HepG2 (cell line): ENCODE measurements around the gene TFEB. TPM values are rescaled to one million over a fixed set of nuclear protein-coding genes. Genes with fewer than 3 reads are reported as not detected.

Experiments
- CAMTA2 ChIP-seq: sonication (generic); formaldehyde crosslinking; IDR thresholded peaks from 2 replicates; pipeline ENCODE4 v1.4.0; 2020; ENCODE audit warnings: mild to moderate bottlenecking, missing genetic modification reagents, borderline replicate concordance
- DPF2 ChIP-seq: sonication (generic); formaldehyde crosslinking; IDR thresholded peaks from 2 replicates; pipeline ENCODE4 v1.4.0; 2020; ENCODE audit warnings: mild to moderate bottlenecking, low read depth, missing genetic modification reagents, borderline replicate concordance
- KDM5B ChIP-seq: sonication (generic); formaldehyde crosslinking; IDR thresholded peaks from 2 replicates; pipeline ENCODE4 v1.4.0; 2020; ENCODE audit warnings: missing genetic modification reagents, mild to moderate bottlenecking, borderline replicate concordance
- MBNL3 ChIP-seq: fragments of 250-450 bp; sonication (Bioruptor Pico); conservative IDR thresholded peaks from 2 replicates; pipeline ENCODE4 v1.8.0; 2022; ENCODE audit warnings: mild to moderate bottlenecking, inconsistent platforms
- NCOA2 ChIP-seq: sonication (generic); formaldehyde crosslinking; IDR thresholded peaks from 2 replicates; pipeline ENCODE4 v1.8.0; 2022; ENCODE audit warnings: inconsistent platforms
- NFATC3 ChIP-seq: sonication (generic); formaldehyde crosslinking; IDR thresholded peaks from 2 replicates; pipeline ENCODE4 v1.5.1; 2020; ENCODE audit warnings: mild to moderate bottlenecking, missing genetic modification reagents
- NFKBIZ ChIP-seq: IDR thresholded peaks from 2 replicates; pipeline ENCODE4 v1.6.1; 2018; ENCODE audit warnings: missing genetic modification reagents, missing compliant biosample characterization
- PAXIP1 ChIP-seq: sonication (generic); formaldehyde crosslinking; conservative IDR thresholded peaks from 2 replicates; pipeline ENCODE4 v1.4.0; 2020; ENCODE audit warnings: mild to moderate bottlenecking, missing genetic modification reagents, moderate library complexity
- RARG ChIP-seq: sonication (generic); formaldehyde crosslinking; IDR thresholded peaks from 2 replicates; pipeline ENCODE4 v1.4.0; 2020; ENCODE audit warnings: low read depth, mild to moderate bottlenecking, missing genetic modification reagents
- REL ChIP-seq: sonication (generic); formaldehyde crosslinking; conservative IDR thresholded peaks from 2 replicates; pipeline ENCODE4 v1.8.0; 2022; ENCODE audit warnings: mild to moderate bottlenecking, missing genetic modification reagents, moderate library complexity
- SMAD1 ChIP-seq: sonication (generic); formaldehyde crosslinking; IDR thresholded peaks from 2 replicates; pipeline ENCODE4 v1.4.0; 2020; ENCODE audit warnings: missing genetic modification reagents, low read depth, mild to moderate bottlenecking, borderline replicate concordance
- SRF ChIP-seq: IDR thresholded peaks from 2 replicates; pipeline ENCODE4 v1.6.1; 2011; ENCODE audit warnings: mild to moderate bottlenecking, low read depth, low read length, moderate library complexity
- TGIF2 ChIP-seq: IDR thresholded peaks from 2 replicates; pipeline ENCODE4 v1.6.1; 2016; ENCODE audit warnings: control low read depth, missing compliant biosample characterization
- ZBTB21 ChIP-seq: sonication (generic); formaldehyde crosslinking; IDR thresholded peaks from 2 replicates; pipeline ENCODE4 v1.4.0; 2020; ENCODE audit warnings: missing genetic modification reagents
- ZFX ChIP-seq: sonication (generic); formaldehyde crosslinking; IDR thresholded peaks from 2 replicates; pipeline ENCODE4 v1.4.0; 2020; ENCODE audit warnings: mild to moderate bottlenecking, low read depth, missing genetic modification reagents, moderate library complexity
- ZNF224 ChIP-seq: sonication (generic); formaldehyde crosslinking; IDR thresholded peaks from 2 replicates; pipeline ENCODE4 v1.5.0; 2020; ENCODE audit warnings: mild to moderate bottlenecking, missing genetic modification reagents
- ZNF432 ChIP-seq: sonication (generic); formaldehyde crosslinking; IDR thresholded peaks from 2 replicates; pipeline ENCODE4 v1.5.0; 2020; ENCODE audit warnings: missing genetic modification reagents, mild to moderate bottlenecking, borderline replicate concordance
- ZNF567 ChIP-seq: sonication (generic); formaldehyde crosslinking; IDR thresholded peaks from 2 replicates; pipeline ENCODE4 v1.8.1; 2023; ENCODE audit warnings: mild to moderate bottlenecking, missing genetic modification reagents, borderline replicate concordance
- ZNF83 ChIP-seq: sonication (generic); formaldehyde crosslinking; IDR thresholded peaks from 2 replicates; pipeline ENCODE4 v1.4.0; 2020; ENCODE audit warnings: missing genetic modification reagents, mild to moderate bottlenecking, borderline replicate concordance
- polyA plus RNA-seq, 8 experiments: library from polyadenylated mRNA; depleted of rRNA in 3 of 8; stranded (reverse) in 7 of 8; unstranded in 1 of 8; fragments of >200 nt; fragmentation: Illumina TruSeq in 4 of 8; extraction: Trizol in 4 of 8; gene quantifications; 2 replicates each; pipeline versions ENCODE4 v1.2.1 to v1.2.3, GENCODE V29; 2011 to 2016; ENCODE audit warnings: low read depth in 4 of 8, missing spikeins in 1 of 8, mixed read lengths in 1 of 8; ENCODE audit not compliant: insufficient read depth in 1 of 8
- total RNA-seq, 5 experiments: library from RNA; depleted of rRNA; stranded (reverse); fragments of >200 nt; fragmentation: Illumina TruSeq; extraction: Trizol; gene quantifications; 2 replicates each; pipeline ENCODE4 v1.2.3, GENCODE V29; 2016; ENCODE audit warnings: low read depth in 1 of 5
- TF ChIP-seq, protein P1 (sequence below): sonication (generic); formaldehyde crosslinking; IDR thresholded peaks from 2 replicates; pipeline ENCODE4 v1.4.0; 2020; ENCODE audit warnings: low read depth, mild to moderate bottlenecking, missing genetic modification reagents
- TF ChIP-seq, protein P2 (sequence below): sonication (generic); formaldehyde crosslinking; IDR thresholded peaks from 2 replicates; pipeline ENCODE4 v1.8.1; 2023; ENCODE audit warnings: missing genetic modification reagents, inconsistent platforms, borderline replicate concordance
- TF ChIP-seq, protein P3 (sequence below): IDR thresholded peaks from 2 replicates; pipeline ENCODE4 v1.6.1; 2016; ENCODE audit warnings: missing biosample characterization, missing genetic modification reagents, low read depth

Gene TFEB
- total and polyA plus RNA-seq, 2 of the 13 experiments (the other 11 are each of a cell fraction or from before 2014, with no cell fraction given), result 13.3 to 18.7 TPM

- TF ChIP-seq RARG (no peak), REL (peak; percentile 76), NFKBIZ (no peak), ZBTB21 (CRISPR knock-in tag) (no peak), ZNF224 (CRISPR knock-in tag) (no peak), MBNL3 (CRISPR knock-in tag) (no peak), ZNF432 (CRISPR knock-in tag) (no peak), NFATC3 (CRISPR knock-in tag) (no peak), DPF2 (CRISPR knock-in tag) (no peak), KDM5B (CRISPR knock-in tag) (peak; percentile 62; the same call in 1 of the 2 replicates), NCOA2 (CRISPR knock-in tag) (no peak; the same call in 1 of the 2 replicates), ZNF567 (CRISPR knock-in tag) (no peak), ZFX (CRISPR knock-in tag) (peak; percentile 65), CAMTA2 (CRISPR knock-in tag) (no peak), ZNF83 (CRISPR knock-in tag) (no peak), TGIF2 (0 out of 2 replicates have a peak, but pooled peaks have one; percentile 20), SRF (no peak), SMAD1 (CRISPR knock-in tag) (no peak; the same call in 1 of the 2 replicates), PAXIP1 (0 out of 2 replicates have a peak, but pooled peaks have one; percentile 26)
- TF ChIP-seq, protein P1, sequence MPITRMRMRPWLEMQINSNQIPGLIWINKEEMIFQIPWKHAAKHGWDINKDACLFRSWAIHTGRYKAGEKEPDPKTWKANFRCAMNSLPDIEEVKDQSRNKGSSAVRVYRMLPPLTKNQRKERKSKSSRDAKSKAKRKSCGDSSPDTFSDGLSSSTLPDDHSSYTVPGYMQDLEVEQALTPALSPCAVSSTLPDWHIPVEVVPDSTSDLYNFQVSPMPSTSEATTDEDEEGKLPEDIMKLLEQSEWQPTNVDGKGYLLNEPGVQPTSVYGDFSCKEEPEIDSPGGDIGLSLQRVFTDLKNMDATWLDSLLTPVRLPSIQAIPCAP (CRISPR knock-in tag), result no peak
- TF ChIP-seq, protein P2, sequence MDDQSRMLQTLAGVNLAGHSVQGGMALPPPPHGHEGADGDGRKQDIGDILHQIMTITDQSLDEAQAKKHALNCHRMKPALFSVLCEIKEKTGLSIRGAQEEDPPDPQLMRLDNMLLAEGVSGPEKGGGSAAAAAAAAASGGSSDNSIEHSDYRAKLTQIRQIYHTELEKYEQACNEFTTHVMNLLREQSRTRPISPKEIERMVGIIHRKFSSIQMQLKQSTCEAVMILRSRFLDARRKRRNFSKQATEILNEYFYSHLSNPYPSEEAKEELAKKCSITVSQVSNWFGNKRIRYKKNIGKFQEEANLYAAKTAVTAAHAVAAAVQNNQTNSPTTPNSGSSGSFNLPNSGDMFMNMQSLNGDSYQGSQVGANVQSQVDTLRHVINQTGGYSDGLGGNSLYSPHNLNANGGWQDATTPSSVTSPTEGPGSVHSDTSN, result no peak
- TF ChIP-seq, protein P3, sequence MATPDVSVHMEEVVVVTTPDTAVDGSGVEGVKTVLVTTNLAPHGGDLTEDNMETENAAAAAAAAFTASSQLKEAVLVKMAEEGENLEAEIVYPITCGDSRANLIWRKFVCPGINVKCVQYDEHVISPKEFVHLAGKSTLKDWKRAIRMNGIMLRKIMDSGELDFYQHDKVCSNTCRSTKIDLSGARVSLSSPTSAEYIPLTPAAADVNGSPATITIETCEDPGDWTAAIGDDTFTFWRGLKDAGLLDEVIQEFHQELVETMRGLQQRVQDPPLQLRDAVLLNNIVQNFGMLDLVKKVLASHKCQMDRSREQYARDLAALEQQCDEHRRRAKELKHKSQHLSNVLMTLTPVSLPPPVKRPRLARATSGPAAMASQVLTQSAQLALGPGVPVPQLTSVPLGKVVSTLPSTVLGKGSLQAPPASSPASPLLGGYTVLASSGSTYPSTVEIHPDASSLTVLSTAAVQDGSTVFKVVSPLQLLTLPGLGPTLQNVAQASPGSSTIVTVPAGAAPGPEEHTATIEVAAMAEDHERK (CRISPR knock-in tag), result no peak
These were observed 1.4 kb downstream of the TFEB start (continued) for GRCh38 chr6:41733707-41734665.
